ENCODE measurements around the gene TM9SF1.

TM9SF1 gene

GRCh38 chr14:24147761-24148428 lies 47.3 kb downstream of the TM9SF1 start:
- no peak for DNase-seq

- DNase-seq: peak; percentile 98
These were observed 48.1 kb downstream of the TM9SF1 start, which contains the start of gene RNF31 for GRCh38 chr14:24146978-24147760. TSS of gene RNF31 (plus strand) at chr14:24147498. CDS start at chr14:24147699, 201 bp downstream.

GRCh38 chr14:24146453-24146977 lies 48.7 kb downstream of the TM9SF1 start, which contains the start of gene PSME2:
TSS of gene PSME2 (minus strand) at chr14:24146610. CDS start at chr14:24146581, 29 bp downstream.
- DNase-seq: peak; percentile 98

- no peak for DNase-seq
These were observed 49.4 kb downstream of the TM9SF1 start for GRCh38 chr14:24145690-24146452.

- DNase-seq: no peak
These were observed 50.0 kb downstream of the TM9SF1 start for GRCh38 chr14:24145219-24145618.

GRCh38 chr14:24144451-24144850 lies 50.8 kb downstream of the TM9SF1 start:
- DNase-seq: no peak

- DNase-seq: peak; percentile 76
These were observed 51.7 kb downstream of the TM9SF1 start for GRCh38 chr14:24143511-24143910.

GRCh38 chr14:24141097-24141880 lies 54.0 kb downstream of the TM9SF1 start, which contains the start of gene EMC9:
TSS of gene EMC9 (minus strand) at chr14:24141591. CDS start at chr14:24141304, 287 bp downstream.
- DNase-seq: peak; percentile 100

GRCh38 chr14:24139272-24139934 lies 55.8 kb downstream of the TM9SF1 start:
- no peak for DNase-seq

Data from fibroblast of skin of right biceps (primary cell).